HCT116 (cell line): ENCODE data around the gene MTHFD1L. TPM values are rescaled to one million over a fixed set of nuclear protein-coding genes. Genes with fewer than 3 reads are reported as not detected.

ENCODE experiments used
- ATAC-seq: fragments of 200-7000 bp; cut with Tn5 transposase; 2 replicates; pipeline ENCODE4 v1.9.1; 2020; ENCODE audit warnings: mild to moderate bottlenecking, moderate library complexity
- BruUV-seq: library from RNA; stranded (reverse); fragments of 400-500 nt; replicated peaks from 2 replicates; lab custom pipeline; 2021; lab: Mats Ljungman, UMichigan
- CTCF ChIA-PET: fragments of 300-600 bp; sonication (Branson Sonifier 250); formaldehyde crosslinking; loops from one replicate; lab custom pipeline; 2021; ENCODE audit warnings: antibody characterized with exemption; lab: Charles Lee
- POLR2A ChIA-PET: fragments of 300-600, 350-600 bp; sonication (Branson Sonifier 250); formaldehyde crosslinking; loops from one replicate; lab custom pipeline; 2021; ENCODE audit warnings: antibody characterized with exemption; lab: Charles Lee
- RAD21 ChIA-PET, 2 experiments: fragments of 300-600 bp; sonication (Branson Sonifier 250); formaldehyde crosslinking; loops; one replicate each; lab custom pipeline; 2023; ENCODE audit warnings: low total read pairs in 2 of 2; ENCODE audit not compliant: uncharacterized antibody in 2 of 2, unreplicated experiment in 2 of 2, low non-redundant PET in 1 of 2; lab: Charles Lee
- DNase-seq: peaks from one replicate; pipeline ENCODE4 v3.0.0-alpha.2; 2010; ENCODE audit warnings: low read depth, low spot score
- H2AFZ ChIP-seq: fragments of 200-600 bp; shearing (Covaris generic), sonication (generic); 2 replicates; pipeline ENCODE4 v1.6.1; 2017; ENCODE audit warnings: low read depth, mixed run types, mixed read lengths, antibody characterized with exemption, low read length; ENCODE audit not compliant: poor library complexity, severe bottlenecking
- H3K27ac ChIP-seq: 2 replicates; pipeline ENCODE4 v1.5.1; 2012; ENCODE audit warnings: low read depth, low read length
- H3K27me3 ChIP-seq: fragments of 200-600 bp; sonication (generic); 2 replicates; pipeline ENCODE4 v1.6.1; 2016; ENCODE audit warnings: mixed run types, low read length, mixed read lengths; ENCODE audit not compliant: insufficient read depth
- H3K36me3 ChIP-seq, 2 experiments: fragments of 200-500 bp in 1 of 2; fragments of 200-600 bp in 1 of 2; sonication (Bioruptor generic) in 1 of 2; sonication (generic) in 1 of 2; 2 replicates each; pipeline versions ENCODE4 v1.5.1 to v1.6.1; 2014 to 2016; ENCODE audit warnings: low read length in 2 of 2, inconsistent platforms in 1 of 2, mixed read lengths in 1 of 2, mixed run types in 1 of 2; ENCODE audit not compliant: insufficient read depth in 2 of 2, control insufficient read depth in 1 of 2
- H3K4me1 ChIP-seq, 2 experiments: fragments of 200-600 bp in 1 of 2; sonication (generic) in 1 of 2; 2 replicates each; pipeline versions ENCODE4 v1.5.1 to v1.6.1; 2012 to 2017; ENCODE audit warnings: low read length in 2 of 2, inconsistent platforms in 1 of 2, mild to moderate bottlenecking in 1 of 2, mixed read lengths in 1 of 2, mixed run types in 1 of 2, moderate library complexity in 1 of 2; ENCODE audit not compliant: insufficient read depth in 2 of 2, control insufficient read depth in 1 of 2
- H3K4me2 ChIP-seq: fragments of 200-600 bp; sonication (generic); 2 replicates; pipeline ENCODE4 v1.6.1; 2017; ENCODE audit warnings: mixed run types, low read length, mixed read lengths
- H3K4me3 ChIP-seq, 2 experiments: fragments of 200-600 bp in 1 of 2; sonication (generic) in 1 of 2; replicated peaks in 1 of 2; 2 replicates each; pipeline ENCODE4 v1.5.1; 2011 to 2016; ENCODE audit warnings: low read length in 2 of 2, control low read depth in 1 of 2, low read depth in 1 of 2, mild to moderate bottlenecking in 1 of 2, mixed read lengths in 1 of 2, mixed run types in 1 of 2
- H3K79me2 ChIP-seq: fragments of 200-600 bp; sonication (generic); 2 replicates; pipeline ENCODE4 v1.6.1; 2017; ENCODE audit warnings: mild to moderate bottlenecking, mixed run types, low read length, moderate library complexity, mixed read lengths; ENCODE audit not compliant: insufficient read depth
- H3K9ac ChIP-seq: fragments of 200-600 bp; sonication (generic); 2 replicates; pipeline ENCODE4 v1.6.1; 2016; ENCODE audit warnings: low read length, mixed read lengths
- H3K9me2 ChIP-seq: fragments of 200-600 bp; sonication (generic), shearing (Covaris generic); 2 replicates; pipeline ENCODE4 v1.6.1; 2017; ENCODE audit warnings: mixed run types, mild to moderate bottlenecking, moderate library complexity; ENCODE audit not compliant: insufficient read depth
- H3K9me3 ChIP-seq, 2 experiments: fragments of 200-500 bp in 1 of 2; fragments of 200-600 bp in 1 of 2; sonication (Bioruptor generic) in 1 of 2; sonication (generic) in 1 of 2; 2 replicates each; pipeline ENCODE4 v1.6.1; 2014 to 2017; ENCODE audit warnings: low read length in 2 of 2, mixed read lengths in 2 of 2, inconsistent platforms in 1 of 2, low read depth in 1 of 2, mild to moderate bottlenecking in 1 of 2, mixed run types in 1 of 2, moderate library complexity in 1 of 2; ENCODE audit not compliant: control insufficient read depth in 1 of 2, insufficient read depth in 1 of 2
- H4K20me1 ChIP-seq: fragments of 200-600 bp; sonication (generic), shearing (Covaris generic); 2 replicates; pipeline ENCODE4 v1.6.1; 2017; ENCODE audit warnings: mixed run types, mild to moderate bottlenecking, moderate library complexity; ENCODE audit not compliant: insufficient read depth
- ATF3 ChIP-seq: IDR thresholded peaks from 2 replicates; pipeline ENCODE4 v1.6.1; 2012
- CBX3 ChIP-seq: IDR thresholded peaks from 2 replicates; pipeline ENCODE4 v1.6.1; 2012; ENCODE audit warnings: low read depth
- CTCF ChIP-seq, 3 experiments: fragments of 200-600 bp in 1 of 3; sonication (generic) in 1 of 3; IDR thresholded peaks in 2 of 3; conservative IDR thresholded peaks in 1 of 3; 2 replicates each; pipeline ENCODE4 v1.5.1; 2012 to 2017; ENCODE audit warnings: low read depth in 2 of 3, low read length in 2 of 3, antibody characterized with exemption in 1 of 3, borderline replicate concordance in 1 of 3, control low read depth in 1 of 3, mild to moderate bottlenecking in 1 of 3, mixed read lengths in 1 of 3, mixed run types in 1 of 3, moderate library complexity in 1 of 3; ENCODE audit not compliant: insufficient read depth in 1 of 3
- FOSL1 ChIP-seq: IDR thresholded peaks from 2 replicates; pipeline ENCODE4 v1.6.1; 2012; ENCODE audit warnings: low read depth
- JUND ChIP-seq: IDR thresholded peaks from 2 replicates; pipeline ENCODE4 v1.6.1; 2012
- POLR2A ChIP-seq: IDR thresholded peaks from 2 replicates; pipeline ENCODE4 v1.7.0; 2011; ENCODE audit warnings: borderline replicate concordance; ENCODE audit not compliant: insufficient read depth, insufficient read length; ENCODE audit errors: extremely low read depth
- POLR2AphosphoS5 ChIP-seq: IDR thresholded peaks from 2 replicates; pipeline ENCODE4 v1.6.1; 2011; ENCODE audit warnings: mild to moderate bottlenecking, low read depth, low read length, moderate library complexity
- RAD21 ChIP-seq: IDR thresholded peaks from 2 replicates; pipeline ENCODE4 v1.6.1; 2012; ENCODE audit warnings: low read depth, mild to moderate bottlenecking
- SIN3A ChIP-seq: IDR thresholded peaks from 2 replicates; pipeline ENCODE4 v1.6.1; 2012; ENCODE audit warnings: low read depth
- SP1 ChIP-seq: IDR thresholded peaks from 2 replicates; pipeline ENCODE4 v1.6.1; 2012; ENCODE audit warnings: low read depth
- TCF7L2 ChIP-seq: IDR thresholded peaks from 2 replicates; pipeline ENCODE4 v1.7.0; 2011; ENCODE audit warnings: borderline replicate concordance, inconsistent platforms; ENCODE audit not compliant: insufficient read depth, insufficient read length; ENCODE audit errors: extremely low read depth
- ZFX ChIP-seq: fragments of 450-650 bp; IDR thresholded peaks from 2 replicates; pipeline ENCODE4 v1.6.1; 2017
- intact Hi-C: fragments of 100-400 bp; cut with micrococcal nuclease; formaldehyde crosslinking; loops from 2 replicates; pipeline ENCODE4 v1.10.0; 2022
- total RNA-seq: library from RNA; stranded (reverse); gene quantifications from one replicate; pipeline ENCODE4 v1.2.1, GENCODE V29; 2021; ENCODE audit not compliant: unreplicated experiment
- TF ChIP-seq, protein P1 (sequence below): IDR thresholded peaks from 2 replicates; pipeline ENCODE4 v1.6.1; 2012; ENCODE audit warnings: low read depth

Gene MTHFD1L
- total RNA-seq, 1 experiment from 2014 or later, result 127 TPM

GRCh38 chr6:151068761-151069312 lies 203.3 kb downstream of the MTHFD1L start:
- CTCF ChIA-PET, result interaction anchor here (1.8 kb wide), 1 partner anchor 255 kb away, joined by 6 read pairs; no protein-coding TSS in a partner anchor
- TF ChIP-seq POLR2AphosphoS5, result peak; percentile 11; the same call in 1 of the 2 replicates
- peak; percentile 78 for TF ChIP-seq TCF7L2
- no peak for TF ChIP-seq CBX3
- no peaks in the 10 kb centered on the region for H3K27me3 ChIP-seq
- peak overlapping the region in 1 of 2 experiments; percentile 6; a peak in 1 of 4 replicates for H3K4me3 ChIP-seq
- H3K4me1 ChIP-seq, result peaks cover 72 to 85% of the 10 kb centered on the region in 2 experiments
- RAD21 ChIA-PET, result interaction anchor here (0.9 to 2.1 kb wide), 3 partner anchors 54 to 256 kb away, joined by 3 to 6 read pairs (median 3); no protein-coding TSS in a partner anchor
- peak overlapping the region; percentile 65 for H3K9ac ChIP-seq
- BruUV-seq, result TSS peak; percentile 80
- H3K4me2 ChIP-seq, result peak overlapping the region; percentile 52
- H2AFZ ChIP-seq, result no peak overlapping the region
- no peak for DNase-seq
- H3K9me3 ChIP-seq, result no peaks in the 10 kb centered on the region
- POLR2A ChIA-PET, result interaction anchor here (0.8 to 4.3 kb wide), 12 partner anchors 9 to 256 kb away, joined by 3 to 28 read pairs (median 5); no protein-coding TSS in a partner anchor
- no peaks in the 10 kb centered on the region for H3K9me2 ChIP-seq
- intact Hi-C loops, result loop anchor here (5.0 to 10.0 kb wide), 3 partner anchors 138 to 176 kb away; no protein-coding TSS in a partner anchor
- H3K27ac ChIP-seq, result peak overlapping the region; percentile 100
- H4K20me1 ChIP-seq, result no peaks in the 10 kb centered on the region
- peaks cover 0 to 19% of the 10 kb centered on the region in 2 experiments; a peak in 1 of 4 replicates for H3K36me3 ChIP-seq
- ATAC-seq, result peak; percentile 28
- H3K79me2 ChIP-seq, result peaks cover 45% of the 10 kb centered on the region

DNA sequence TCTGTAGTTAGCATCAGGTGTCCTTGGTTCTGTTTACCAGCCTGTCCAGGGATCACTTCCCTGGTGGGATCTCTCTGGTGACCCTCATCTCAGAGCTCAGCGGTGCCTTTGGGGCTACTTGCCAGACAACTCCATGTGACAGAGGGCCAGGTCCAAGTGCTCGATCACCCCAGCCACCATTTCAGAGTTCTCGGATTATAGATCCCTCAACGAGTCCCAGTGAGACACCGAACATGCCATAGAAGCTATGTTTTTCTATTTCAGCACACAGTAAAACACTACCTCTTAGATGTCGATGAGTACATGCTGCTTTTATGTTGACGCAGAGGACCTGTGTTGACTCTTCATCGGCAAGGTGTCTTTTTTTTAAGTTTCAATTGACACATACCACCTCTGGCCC lies 204.1 kb downstream of the MTHFD1L start:
- POLR2A ChIA-PET, result interaction anchor here (1.1 to 4.3 kb wide), 5 partner anchors 9 to 255 kb away, joined by 4 to 28 read pairs (median 5); no protein-coding TSS in a partner anchor
- RAD21 ChIA-PET, result interaction anchor here in 1 of 2 experiments (0.6 to 1.3 kb wide), 2 partner anchors 74 to 255 kb away, joined by 3 to 8 read pairs; no protein-coding TSS in a partner anchor
- peak overlapping the region; percentile 65 for H3K9ac ChIP-seq
- TF ChIP-seq POLR2AphosphoS5 (no peak), JUND (no peak), FOSL1 (no peak), ATF3 (no peak), CBX3 (no peak), ZFX (no peak), CTCF (IDR thresholded peaks at IDR 0.05 in 2 of 3, conservative IDR thresholded peaks at IDR 0.05 in 1 of 3; ENCODE audit: borderline replicate concordance in 1 of 3, insufficient read depth in 1 of 3, low read depth in 2 of 3, low read length in 2 of 3) (no peak), SIN3A (no peak), RAD21 (no peak), POLR2A (no peak), SP1 (no peak)
- TF ChIP-seq, protein P1, sequence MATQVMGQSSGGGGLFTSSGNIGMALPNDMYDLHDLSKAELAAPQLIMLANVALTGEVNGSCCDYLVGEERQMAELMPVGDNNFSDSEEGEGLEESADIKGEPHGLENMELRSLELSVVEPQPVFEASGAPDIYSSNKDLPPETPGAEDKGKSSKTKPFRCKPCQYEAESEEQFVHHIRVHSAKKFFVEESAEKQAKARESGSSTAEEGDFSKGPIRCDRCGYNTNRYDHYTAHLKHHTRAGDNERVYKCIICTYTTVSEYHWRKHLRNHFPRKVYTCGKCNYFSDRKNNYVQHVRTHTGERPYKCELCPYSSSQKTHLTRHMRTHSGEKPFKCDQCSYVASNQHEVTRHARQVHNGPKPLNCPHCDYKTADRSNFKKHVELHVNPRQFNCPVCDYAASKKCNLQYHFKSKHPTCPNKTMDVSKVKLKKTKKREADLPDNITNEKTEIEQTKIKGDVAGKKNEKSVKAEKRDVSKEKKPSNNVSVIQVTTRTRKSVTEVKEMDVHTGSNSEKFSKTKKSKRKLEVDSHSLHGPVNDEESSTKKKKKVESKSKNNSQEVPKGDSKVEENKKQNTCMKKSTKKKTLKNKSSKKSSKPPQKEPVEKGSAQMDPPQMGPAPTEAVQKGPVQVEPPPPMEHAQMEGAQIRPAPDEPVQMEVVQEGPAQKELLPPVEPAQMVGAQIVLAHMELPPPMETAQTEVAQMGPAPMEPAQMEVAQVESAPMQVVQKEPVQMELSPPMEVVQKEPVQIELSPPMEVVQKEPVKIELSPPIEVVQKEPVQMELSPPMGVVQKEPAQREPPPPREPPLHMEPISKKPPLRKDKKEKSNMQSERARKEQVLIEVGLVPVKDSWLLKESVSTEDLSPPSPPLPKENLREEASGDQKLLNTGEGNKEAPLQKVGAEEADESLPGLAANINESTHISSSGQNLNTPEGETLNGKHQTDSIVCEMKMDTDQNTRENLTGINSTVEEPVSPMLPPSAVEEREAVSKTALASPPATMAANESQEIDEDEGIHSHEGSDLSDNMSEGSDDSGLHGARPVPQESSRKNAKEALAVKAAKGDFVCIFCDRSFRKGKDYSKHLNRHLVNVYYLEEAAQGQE, result no peak

More for the DNA sequence above, 204.1 kb downstream of the MTHFD1L start:
- CTCF ChIA-PET, result interaction anchor here (1.8 kb wide), 1 partner anchor 254 kb away, joined by 6 read pairs; no protein-coding TSS in a partner anchor
- Histone ChIP-seq H3K27ac (peak overlapping the region; percentile 100), H3K27me3 (no peaks in the 10 kb centered on the region), H3K79me2 (peaks cover 37% of the 10 kb centered on the region), H4K20me1 (no peaks in the 10 kb centered on the region), H3K9me3 (no peaks in the 10 kb centered on the region; a peak in 1 of 4 replicates), H3K36me3 (peaks cover 0 to 26% of the 10 kb centered on the region in 2 experiments; a peak in 2 of 4 replicates), H3K4me3 (no peak overlapping the region), H2AFZ (no peak overlapping the region), H3K4me1 (peaks cover 64 to 78% of the 10 kb centered on the region in 2 experiments), H3K4me2 (peak overlapping the region; percentile 52), H3K9me2 (no peaks in the 10 kb centered on the region)
- intact Hi-C loops, result loop anchor here (5.0 to 10.0 kb wide), 3 partner anchors 138 to 175 kb away; no protein-coding TSS in a partner anchor
- no TSS peak for BruUV-seq
- DNase-seq (no peak), ATAC-seq (no peak)
